H1 (cell line): Measurements from ENCODE around the gene SEMA3F. TPM values are rescaled to one million over a fixed set of nuclear protein-coding genes. Genes with fewer than 3 reads are reported as not detected.

Source experiments
- CTCF ChIA-PET: fragments of 300-600 bp; sonication (Branson Sonifier 250); formaldehyde crosslinking; loops from one replicate; lab custom pipeline; 2021; ENCODE audit not compliant: partially characterized antibody; lab: Charles Lee
- POLR2A ChIA-PET: fragments of 300-600 bp; sonication (Branson Sonifier 250); formaldehyde crosslinking; loops from one replicate; lab custom pipeline; 2021; ENCODE audit warnings: inconsistent platforms; ENCODE audit not compliant: partially characterized antibody; lab: Charles Lee
- DNase-seq, 2 experiments: peaks; one replicate each; pipeline versions ENCODE4 v3.0.0 to v3.0.0-alpha.2; 2010 to 2022; ENCODE audit warnings: low spot score in 2 of 2, low read depth in 1 of 2, mixed read lengths in 1 of 2
- FAIRE-seq: peaks from 2 replicates; lab custom pipeline; 2011; peaks lifted over from hg19 to GRCh38; lab: Jason Lieb, UNC
- H2AFZ ChIP-seq: 2 replicates; pipeline ENCODE4 v1.8.1; 2012; ENCODE audit warnings: low read length, inconsistent platforms
- H2AK5ac ChIP-seq: 2 replicates; pipeline ENCODE4 v1.6.1; 2013; ENCODE audit warnings: low read depth, low read length
- H2BK120ac ChIP-seq: replicated peaks from 2 replicates; pipeline ENCODE3; 2013; ENCODE audit warnings: low read depth, low read length, inconsistent platforms
- H2BK12ac ChIP-seq: 2 replicates; pipeline ENCODE4 v1.6.1; 2013; ENCODE audit warnings: low read depth, low read length
- H2BK15ac ChIP-seq: 2 replicates; pipeline ENCODE4 v1.6.1; 2013; ENCODE audit warnings: low read length
- H2BK20ac ChIP-seq: 2 replicates; pipeline ENCODE4 v1.6.1; 2013; ENCODE audit warnings: low read length
- H2BK5ac ChIP-seq: 2 replicates; pipeline ENCODE4 v1.6.1; 2013; ENCODE audit warnings: low read depth, low read length
- H3K14ac ChIP-seq: 2 replicates; pipeline ENCODE4 v1.6.1; 2013; ENCODE audit warnings: inconsistent platforms; ENCODE audit not compliant: insufficient read length
- H3K18ac ChIP-seq: 2 replicates; pipeline ENCODE4 v1.6.1; 2013; ENCODE audit warnings: low read length; ENCODE audit errors: extremely low read depth
- H3K23ac ChIP-seq: 2 replicates; pipeline ENCODE4 v1.6.1; 2013; ENCODE audit warnings: inconsistent platforms; ENCODE audit not compliant: insufficient read length
- H3K23me2 ChIP-seq: 2 replicates; pipeline ENCODE4 v1.6.1; 2013; ENCODE audit warnings: low read depth, low read length
- H3K27ac ChIP-seq: 2 replicates; pipeline ENCODE4 v1.6.1; 2011; ENCODE audit warnings: low read depth, low read length, inconsistent platforms
- H3K27me3 ChIP-seq, 4 experiments: replicated peaks in 1 of 4; 1 replicate in 1 of 4; 2 replicates in 3 of 4; pipeline versions ENCODE4 v1.6.1 to v1.8.1; 2011 to 2013; ENCODE audit warnings: low read length in 3 of 4, mild to moderate bottlenecking in 3 of 4, inconsistent platforms in 2 of 4, mixed read lengths in 2 of 4, moderate library complexity in 1 of 4; ENCODE audit not compliant: control insufficient read depth in 3 of 4, insufficient read depth in 3 of 4; ENCODE audit errors: extremely low read depth in 1 of 4
- H3K36me3 ChIP-seq, 4 experiments: 2 replicates each; pipeline versions ENCODE4 v1.6.1 to v1.8.1; 2011 to 2013; ENCODE audit warnings: mild to moderate bottlenecking in 4 of 4, low read length in 3 of 4, moderate library complexity in 2 of 4, control low read depth in 1 of 4, inconsistent platforms in 1 of 4; ENCODE audit not compliant: insufficient read depth in 4 of 4, control insufficient read depth in 2 of 4
- H3K4ac ChIP-seq: replicated peaks from 2 replicates; pipeline ENCODE3; 2013; ENCODE audit warnings: low read length, low read depth, mixed read lengths, inconsistent platforms; ENCODE audit not compliant: insufficient read length
- H3K4me1 ChIP-seq, 4 experiments: replicated peaks in 1 of 4; 1 replicate in 1 of 4; 2 replicates in 3 of 4; pipeline versions ENCODE4 v1.6.1 to v1.8.1; 2011 to 2013; ENCODE audit warnings: low read length in 3 of 4, inconsistent platforms in 2 of 4, mixed read lengths in 1 of 4; ENCODE audit not compliant: insufficient read depth in 4 of 4, control insufficient read depth in 3 of 4
- H3K4me2 ChIP-seq, 2 experiments: 2 replicates each; pipeline versions ENCODE4 v1.6.1 to v1.8.1; 2011 to 2013; ENCODE audit warnings: low read depth in 2 of 2, low read length in 2 of 2, control low read depth in 1 of 2, inconsistent platforms in 1 of 2, mild to moderate bottlenecking in 1 of 2; ENCODE audit not compliant: insufficient read depth in 1 of 2
- H3K4me3 ChIP-seq, 4 experiments: fragments of 200-600, 300-600 bp in 1 of 4; sonication (generic), shearing (Covaris generic), sonication (Bioruptor Twin) in 1 of 4; 2 replicates each; pipeline versions ENCODE4 v1.5.1 to v1.8.1; 2011 to 2016; ENCODE audit warnings: low read length in 4 of 4, low read depth in 3 of 4, control low read depth in 2 of 4, inconsistent platforms in 2 of 4, mild to moderate bottlenecking in 2 of 4, mixed read lengths in 1 of 4, moderate library complexity in 1 of 4; ENCODE audit not compliant: insufficient read depth in 2 of 4; ENCODE audit errors: extremely low read depth in 1 of 4
- H3K56ac ChIP-seq: replicated peaks from 2 replicates; pipeline ENCODE3; 2013; ENCODE audit warnings: low read depth, mild to moderate bottlenecking, mixed read lengths, low read length, inconsistent platforms; ENCODE audit not compliant: insufficient read length
- H3K79me1 ChIP-seq: 2 replicates; pipeline ENCODE4 v1.6.1; 2013; ENCODE audit warnings: low read depth, low read length, control low read depth
- H3K79me2 ChIP-seq, 2 experiments: 2 replicates each; pipeline versions ENCODE4 v1.6.1 to v1.8.1; 2012 to 2013; ENCODE audit warnings: low read length in 2 of 2, mild to moderate bottlenecking in 2 of 2, inconsistent platforms in 1 of 2; ENCODE audit not compliant: insufficient read depth in 2 of 2, control insufficient read depth in 1 of 2
- H3K9ac ChIP-seq, 4 experiments: replicated peaks in 1 of 4; 1 replicate in 1 of 4; 2 replicates in 3 of 4; pipeline versions ENCODE4 v1.6.1 to v1.8.1; 2011 to 2013; ENCODE audit warnings: low read depth in 3 of 4, low read length in 3 of 4, control low read depth in 2 of 4, mild to moderate bottlenecking in 2 of 4, moderate library complexity in 2 of 4, inconsistent platforms in 1 of 4; ENCODE audit errors: extremely low read depth in 1 of 4
- H3K9me3 ChIP-seq, 2 experiments: 2 replicates each; pipeline versions ENCODE4 v1.6.1 to v1.8.1; 2012 to 2013; ENCODE audit warnings: mild to moderate bottlenecking in 2 of 2, moderate library complexity in 2 of 2, control low read depth in 1 of 2, inconsistent platforms in 1 of 2, low read depth in 1 of 2, low read length in 1 of 2, mixed read lengths in 1 of 2; ENCODE audit not compliant: insufficient read depth in 2 of 2
- H4K20me1 ChIP-seq, 2 experiments: replicated peaks in 1 of 2; 2 replicates each; pipeline versions ENCODE3 to v1.8.1; 2011 to 2013; ENCODE audit warnings: inconsistent platforms in 2 of 2, low read length in 2 of 2, mild to moderate bottlenecking in 1 of 2; ENCODE audit not compliant: insufficient read depth in 2 of 2, control insufficient read depth in 1 of 2
- H4K5ac ChIP-seq: 2 replicates; pipeline ENCODE4 v1.6.1; 2013; ENCODE audit warnings: low read length, low read depth, mixed read lengths, inconsistent platforms; ENCODE audit not compliant: insufficient read length
- H4K8ac ChIP-seq: 2 replicates; pipeline ENCODE4 v1.8.0; 2013; ENCODE audit warnings: mild to moderate bottlenecking, moderate library complexity, low read length, inconsistent platforms; ENCODE audit not compliant: insufficient read depth; ENCODE audit errors: extremely low read depth
- H4K91ac ChIP-seq: replicated peaks from 2 replicates; pipeline ENCODE3; 2013; ENCODE audit warnings: low read length, mixed read lengths, inconsistent platforms; ENCODE audit not compliant: insufficient read length
- CTBP2 ChIP-seq: IDR thresholded peaks from 2 replicates; pipeline ENCODE4 v1.7.0; 2011; ENCODE audit warnings: borderline replicate concordance, mild to moderate bottlenecking, moderate library complexity, mixed read lengths, low read length; ENCODE audit not compliant: insufficient read depth, insufficient read length
- EGR1 ChIP-seq: IDR thresholded peaks from 2 replicates; pipeline ENCODE4 v1.6.1; 2011; ENCODE audit warnings: low read depth, low read length, borderline replicate concordance
- JUND ChIP-seq: IDR thresholded peaks from 2 replicates; pipeline ENCODE4 v1.6.1; 2011; ENCODE audit warnings: mild to moderate bottlenecking, improper control_type of control experiment, low read length
- SAP30 ChIP-seq: fragments of 300-600 bp; sonication (generic); IDR thresholded peaks from 2 replicates; pipeline ENCODE4 v1.7.1; 2012; ENCODE audit warnings: low read length, moderate library complexity, mild to moderate bottlenecking, inconsistent platforms; ENCODE audit not compliant: insufficient read depth, insufficient replicate concordance
- SIN3A ChIP-seq, 2 experiments: IDR thresholded peaks in 1 of 2; conservative IDR thresholded peaks in 1 of 2; 2 replicates each; pipeline ENCODE4 v1.6.1; 2011 to 2012; ENCODE audit warnings: low read length in 2 of 2, improper control_type of control experiment in 1 of 2, low read depth in 1 of 2, mild to moderate bottlenecking in 1 of 2
- TAF1 ChIP-seq: IDR thresholded peaks from 2 replicates; pipeline ENCODE4 v1.6.1; 2011; ENCODE audit warnings: mild to moderate bottlenecking, low read depth, low read length
- WGBS, 2 experiments: shearing (Covaris generic) in 1 of 2; methylation state at CpG; one replicate each; pipeline versions ENCODE4 v1.1.6 to v1.1.7; 2013 to 2015; ENCODE audit warnings: low lambda C conversion rate in 2 of 2, mixed read lengths in 2 of 2, inconsistent platforms in 1 of 2, low coverage in 1 of 2, missing lambda C conversion rate in 1 of 2; ENCODE audit not compliant: insufficient replicate concordance in 2 of 2, insufficient coverage in 1 of 2, insufficient read length in 1 of 2; ENCODE audit errors: extremely low coverage in 1 of 2, missing lambda C conversion rate in 1 of 2; 5-methylcytosine and 5-hydroxymethylcytosine counted together
- polyA plus RNA-seq, 7 experiments: library from polyadenylated mRNA; depleted of rRNA in 3 of 7; stranded (reverse) in 5 of 7; unstranded in 2 of 7; fragments of >200 nt in 5 of 7; fragments of 200-250 nt in 2 of 7; gene quantifications; 1 replicate in 5 of 7; 2 replicates in 1 of 7; 4 replicates in 1 of 7; pipeline versions ENCODE4 v1.2.1 to v1.2.3, GENCODE V29; 2011 to 2013; ENCODE audit warnings: missing spikeins in 2 of 7, mixed read lengths in 2 of 7
- total RNA-seq: library from RNA; stranded (reverse); fragmentation: NEBNext Ultra II Directional; extraction: Animal tissue kit (Norgen Biotek cat#: 25700); gene quantifications from 2 replicates; pipeline ENCODE4 v1.2.1, GENCODE V29; 2021

The SEMA3F gene
- total and polyA plus RNA-seq, 2 of the 8 experiments (the other 6 are each of a cell fraction or from before 2014, with no cell fraction given): 20.3 to 37.0 TPM

- Histone ChIP-seq H3K23me2 (no peaks in the 10 kb centered on the region), H3K9ac (peak overlapping the region in 2 of 4 experiments; percentile 20 to 23; a peak in 2 of 7 replicates)
- 82% methylated on average over 6 of the region's 6 CpGs; no CpG with 5 or more reads in 1 of the 2 experiments for WGBS, 2 experiments
These were observed 22.5 kb upstream of the SEMA3F start for GRCh38 chr3:50132421-50133282.

More at GRCh38 chr3:50132421-50133282, 22.5 kb upstream of the SEMA3F start:
- Histone ChIP-seq H3K4me1 (peaks cover 0 to 9% (median 4%) of the 10 kb centered on the region in 4 experiments; a peak in 5 of 7 replicates), H2BK15ac (no peak overlapping the region), H2BK120ac (no peak overlapping the region), H2BK5ac (no peak overlapping the region), H3K14ac (no peak overlapping the region), H3K4me3 (no peak overlapping the region), H3K4ac (no peak overlapping the region), H4K91ac (no peak overlapping the region), H3K56ac (no peak overlapping the region), H2AFZ (no peak overlapping the region), H4K5ac (no peak overlapping the region), H4K8ac (no peak overlapping the region), H4K20me1 (no peaks in the 10 kb centered on the region), H2BK12ac (no peak overlapping the region), H3K27me3 (no peaks in the 10 kb centered on the region; a peak in 1 of 7 replicates), H3K36me3 (no peaks in the 10 kb centered on the region), H3K4me2 (no peak overlapping the region), H3K79me1 (no peaks in the 10 kb centered on the region), H3K23ac (no peak overlapping the region), H3K9me3 (no peaks in the 10 kb centered on the region), H3K79me2 (no peaks in the 10 kb centered on the region), H3K27ac (0 out of 2 replicates have a peak overlapping the region, but pooled peaks have one; percentile 32), H2AK5ac (no peak overlapping the region), H3K18ac (no peak overlapping the region), H2BK20ac (no peak overlapping the region)
- DNase-seq (no peak), FAIRE-seq (no peak)
- ChIA-PET CTCF (interaction anchor here (1.0 to 5.0 kb wide), 5 partner anchors 12 to 59 kb away, joined by 3 to 30 read pairs (median 4); partner anchors contain the start of gene GNAT1), POLR2A (interaction anchor here (0.8 to 10.6 kb wide), 5 partner anchors 11 to 33 kb away, joined by 3 to 133 read pairs (median 4); no protein-coding TSS in a partner anchor)
- TF ChIP-seq SAP30 (no peak), TAF1 (no peak), EGR1 (no peak), CTBP2 (no peak), SIN3A (conservative IDR thresholded peaks at IDR 0.05 in 1 of 2, IDR thresholded peaks at IDR 0.05 in 1 of 2; ENCODE audit: low read depth in 1 of 2, low read length in 2 of 2) (peak in 1 of 2 experiments; percentile 71; a peak in 1 of 4 replicates), JUND (no peak)
